HCT116 (cell line): ENCODE measurements around the gene PAX6. TPM values are rescaled to one million over a fixed set of nuclear protein-coding genes. Genes with fewer than 3 reads are reported as not detected.
A peak's percentile ranks its signal among the peaks of the same experiment; 100 is the strongest.

Experiments
- ATAC-seq: fragments of 200-7000 bp; cut with Tn5 transposase; 2 replicates; pipeline ENCODE4 v1.9.1; 2020; ENCODE audit warnings: mild to moderate bottlenecking, moderate library complexity
- BruUV-seq: library from RNA; stranded (reverse); fragments of 400-500 nt; replicated peaks from 2 replicates; lab custom pipeline; 2021; lab: Mats Ljungman, UMichigan
- CTCF ChIA-PET: fragments of 300-600 bp; sonication (Branson Sonifier 250); formaldehyde crosslinking; loops from one replicate; lab custom pipeline; 2021; ENCODE audit warnings: antibody characterized with exemption; lab: Charles Lee
- POLR2A ChIA-PET: fragments of 300-600, 350-600 bp; sonication (Branson Sonifier 250); formaldehyde crosslinking; loops from one replicate; lab custom pipeline; 2021; ENCODE audit warnings: antibody characterized with exemption; lab: Charles Lee
- RAD21 ChIA-PET, 2 experiments: fragments of 300-600 bp; sonication (Branson Sonifier 250); formaldehyde crosslinking; loops; one replicate each; lab custom pipeline; 2023; ENCODE audit warnings: low total read pairs in 2 of 2; ENCODE audit not compliant: uncharacterized antibody in 2 of 2, unreplicated experiment in 2 of 2, low non-redundant PET in 1 of 2; lab: Charles Lee
- DNase-seq: peaks from one replicate; pipeline ENCODE4 v3.0.0-alpha.2; 2010; ENCODE audit warnings: low read depth, low spot score
- H2AFZ ChIP-seq: fragments of 200-600 bp; shearing (Covaris generic), sonication (generic); 2 replicates; pipeline ENCODE4 v1.6.1; 2017; ENCODE audit warnings: low read depth, mixed run types, mixed read lengths, antibody characterized with exemption, low read length; ENCODE audit not compliant: poor library complexity, severe bottlenecking
- H3K27ac ChIP-seq: 2 replicates; pipeline ENCODE4 v1.5.1; 2012; ENCODE audit warnings: low read depth, low read length
- H3K27me3 ChIP-seq: fragments of 200-600 bp; sonication (generic); 2 replicates; pipeline ENCODE4 v1.6.1; 2016; ENCODE audit warnings: mixed run types, low read length, mixed read lengths; ENCODE audit not compliant: insufficient read depth
- H3K36me3 ChIP-seq, 2 experiments: fragments of 200-500 bp in 1 of 2; fragments of 200-600 bp in 1 of 2; sonication (Bioruptor generic) in 1 of 2; sonication (generic) in 1 of 2; 2 replicates each; pipeline versions ENCODE4 v1.5.1 to v1.6.1; 2014 to 2016; ENCODE audit warnings: low read length in 2 of 2, inconsistent platforms in 1 of 2, mixed read lengths in 1 of 2, mixed run types in 1 of 2; ENCODE audit not compliant: insufficient read depth in 2 of 2, control insufficient read depth in 1 of 2
- H3K4me1 ChIP-seq, 2 experiments: fragments of 200-600 bp in 1 of 2; sonication (generic) in 1 of 2; 2 replicates each; pipeline versions ENCODE4 v1.5.1 to v1.6.1; 2012 to 2017; ENCODE audit warnings: low read length in 2 of 2, inconsistent platforms in 1 of 2, mild to moderate bottlenecking in 1 of 2, mixed read lengths in 1 of 2, mixed run types in 1 of 2, moderate library complexity in 1 of 2; ENCODE audit not compliant: insufficient read depth in 2 of 2, control insufficient read depth in 1 of 2
- H3K4me2 ChIP-seq: fragments of 200-600 bp; sonication (generic); 2 replicates; pipeline ENCODE4 v1.6.1; 2017; ENCODE audit warnings: mixed run types, low read length, mixed read lengths
- H3K4me3 ChIP-seq, 2 experiments: fragments of 200-600 bp in 1 of 2; sonication (generic) in 1 of 2; replicated peaks in 1 of 2; 2 replicates each; pipeline ENCODE4 v1.5.1; 2011 to 2016; ENCODE audit warnings: low read length in 2 of 2, control low read depth in 1 of 2, low read depth in 1 of 2, mild to moderate bottlenecking in 1 of 2, mixed read lengths in 1 of 2, mixed run types in 1 of 2
- H3K79me2 ChIP-seq: fragments of 200-600 bp; sonication (generic); 2 replicates; pipeline ENCODE4 v1.6.1; 2017; ENCODE audit warnings: mild to moderate bottlenecking, mixed run types, low read length, moderate library complexity, mixed read lengths; ENCODE audit not compliant: insufficient read depth
- H3K9ac ChIP-seq: fragments of 200-600 bp; sonication (generic); 2 replicates; pipeline ENCODE4 v1.6.1; 2016; ENCODE audit warnings: low read length, mixed read lengths
- H3K9me2 ChIP-seq: fragments of 200-600 bp; sonication (generic), shearing (Covaris generic); 2 replicates; pipeline ENCODE4 v1.6.1; 2017; ENCODE audit warnings: mixed run types, mild to moderate bottlenecking, moderate library complexity; ENCODE audit not compliant: insufficient read depth
- H3K9me3 ChIP-seq, 2 experiments: fragments of 200-500 bp in 1 of 2; fragments of 200-600 bp in 1 of 2; sonication (Bioruptor generic) in 1 of 2; sonication (generic) in 1 of 2; 2 replicates each; pipeline ENCODE4 v1.6.1; 2014 to 2017; ENCODE audit warnings: low read length in 2 of 2, mixed read lengths in 2 of 2, inconsistent platforms in 1 of 2, low read depth in 1 of 2, mild to moderate bottlenecking in 1 of 2, mixed run types in 1 of 2, moderate library complexity in 1 of 2; ENCODE audit not compliant: control insufficient read depth in 1 of 2, insufficient read depth in 1 of 2
- H4K20me1 ChIP-seq: fragments of 200-600 bp; sonication (generic), shearing (Covaris generic); 2 replicates; pipeline ENCODE4 v1.6.1; 2017; ENCODE audit warnings: mixed run types, mild to moderate bottlenecking, moderate library complexity; ENCODE audit not compliant: insufficient read depth
- ATF3 ChIP-seq: IDR thresholded peaks from 2 replicates; pipeline ENCODE4 v1.6.1; 2012
- CBX3 ChIP-seq: IDR thresholded peaks from 2 replicates; pipeline ENCODE4 v1.6.1; 2012; ENCODE audit warnings: low read depth
- CEBPB ChIP-seq: IDR thresholded peaks from 2 replicates; pipeline ENCODE4 v1.6.1; 2012; ENCODE audit warnings: low read depth
- ELF1 ChIP-seq: IDR thresholded peaks from 2 replicates; pipeline ENCODE4 v1.6.1; 2012; ENCODE audit warnings: low read depth, borderline replicate concordance
- POLR2A ChIP-seq: IDR thresholded peaks from 2 replicates; pipeline ENCODE4 v1.7.0; 2011; ENCODE audit warnings: borderline replicate concordance; ENCODE audit not compliant: insufficient read depth, insufficient read length; ENCODE audit errors: extremely low read depth
- RAD21 ChIP-seq: IDR thresholded peaks from 2 replicates; pipeline ENCODE4 v1.6.1; 2012; ENCODE audit warnings: low read depth, mild to moderate bottlenecking
- SIN3A ChIP-seq: IDR thresholded peaks from 2 replicates; pipeline ENCODE4 v1.6.1; 2012; ENCODE audit warnings: low read depth
- SRF ChIP-seq: IDR thresholded peaks from 2 replicates; pipeline ENCODE4 v1.6.1; 2012; ENCODE audit warnings: low read depth
- TCF7L2 ChIP-seq: IDR thresholded peaks from 2 replicates; pipeline ENCODE4 v1.7.0; 2011; ENCODE audit warnings: borderline replicate concordance, inconsistent platforms; ENCODE audit not compliant: insufficient read depth, insufficient read length; ENCODE audit errors: extremely low read depth
- ZBTB33 ChIP-seq: IDR thresholded peaks from 2 replicates; pipeline ENCODE4 v1.6.1; 2011; ENCODE audit warnings: mild to moderate bottlenecking, low read length, moderate library complexity; ENCODE audit not compliant: insufficient replicate concordance; ENCODE audit errors: extremely low read depth
- ZNF274 ChIP-seq: fragments of 200-500 bp; sonication (Bioruptor generic); IDR thresholded peaks from 2 replicates; pipeline ENCODE4 v1.6.1; 2014; ENCODE audit warnings: mild to moderate bottlenecking, low read depth, low read length, inconsistent platforms
- intact Hi-C: fragments of 100-400 bp; cut with micrococcal nuclease; formaldehyde crosslinking; loops from 2 replicates; pipeline ENCODE4 v1.10.0; 2022
- total RNA-seq: library from RNA; stranded (reverse); gene quantifications from one replicate; pipeline ENCODE4 v1.2.1, GENCODE V29; 2021; ENCODE audit not compliant: unreplicated experiment
- TF ChIP-seq, protein P1 (sequence below), 3 experiments: fragments of 200-600 bp in 1 of 3; sonication (generic) in 1 of 3; IDR thresholded peaks in 2 of 3; conservative IDR thresholded peaks in 1 of 3; 2 replicates each; pipeline ENCODE4 v1.5.1; 2012 to 2017; ENCODE audit warnings: low read depth in 2 of 3, low read length in 2 of 3, antibody characterized with exemption in 1 of 3, borderline replicate concordance in 1 of 3, control low read depth in 1 of 3, mild to moderate bottlenecking in 1 of 3, mixed read lengths in 1 of 3, mixed run types in 1 of 3, moderate library complexity in 1 of 3; ENCODE audit not compliant: insufficient read depth in 1 of 3

Gene PAX6
- total RNA-seq, 1 experiment from 2014 or later = 5.3 TPM

GRCh38 chr11:31818425-31818755 is 7.3 kb upstream of the PAX6 start:
- Histone ChIP-seq H3K4me1 (peaks cover 0 to 6% of the 10 kb centered on the region in 2 experiments; a peak in 1 of 4 replicates), H3K27ac (no peak overlapping the region), H3K4me3 (no peak overlapping the region), H3K9me2 (no peaks in the 10 kb centered on the region), H3K4me2 (peak overlapping the region; percentile 76; the same call in 1 of the 2 replicates), H3K27me3 (no peaks in the 10 kb centered on the region), H3K9me3 (no peaks in the 10 kb centered on the region), H3K9ac (no peak overlapping the region), H3K36me3 (no peaks in the 10 kb centered on the region), H2AFZ (no peak overlapping the region), H4K20me1 (no peaks in the 10 kb centered on the region)
- no TSS peak for BruUV-seq
- CTCF ChIA-PET = no interaction called here
- no peak for DNase-seq
- POLR2A ChIA-PET = no interaction called here
- no peak for ATAC-seq
- RAD21 ChIA-PET = no interaction called here
- intact Hi-C loops = no loop called here
- no peak for TF ChIP-seq CEBPB
- TF ChIP-seq SRF = no peak
- TF ChIP-seq ATF3 = no peak
- TF ChIP-seq, all 23 proteins: peak for 0
- no peaks in the 10 kb centered on the region for H3K79me2 ChIP-seq

DNA sequence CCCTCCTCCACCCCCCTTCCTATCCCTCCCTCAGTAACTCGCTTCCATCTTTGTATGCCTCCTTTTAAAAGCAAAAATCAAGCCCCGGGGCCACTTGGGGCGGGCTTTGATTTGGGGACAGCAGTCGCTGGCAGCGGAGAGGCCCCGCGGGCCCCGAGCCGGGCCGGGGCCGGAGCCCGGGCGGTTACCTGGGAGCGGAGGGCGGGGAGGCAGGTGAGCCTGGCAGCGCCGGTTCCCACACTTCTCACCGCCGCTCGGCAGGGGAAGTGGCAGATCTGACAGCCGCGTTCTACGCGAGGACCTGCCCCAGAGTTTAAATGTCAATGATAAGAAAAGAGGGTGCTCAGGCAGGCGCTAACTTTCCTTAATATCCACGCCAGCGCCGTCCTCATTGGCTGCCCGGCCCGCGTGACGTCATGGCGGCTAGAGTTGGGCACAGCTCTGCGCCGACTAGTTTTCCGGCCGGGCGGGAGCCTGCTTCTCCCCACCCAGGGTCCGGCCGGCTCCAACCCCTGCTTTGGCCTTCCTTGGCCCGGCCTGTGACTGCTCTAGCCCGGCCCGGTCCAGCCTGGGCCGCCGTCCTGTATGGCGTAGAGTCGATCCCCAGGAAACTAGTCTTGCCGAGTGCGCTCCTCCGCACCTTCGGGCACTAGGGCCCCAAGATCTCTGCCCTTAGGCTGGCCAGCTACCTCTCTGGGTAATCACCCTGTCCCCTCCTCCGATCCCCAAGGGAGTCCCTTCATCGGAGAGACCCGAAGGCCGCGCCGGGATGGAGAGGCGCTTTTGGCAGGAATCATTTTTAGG is 6.7 kb upstream of the PAX6 start:
- ATAC-seq (peak; percentile 78), DNase-seq (no peak)
- no peaks in the 10 kb centered on the region for H4K20me1 ChIP-seq
- peak overlapping the region; percentile 48 to 58 for H3K4me3 ChIP-seq
- no peaks in the 10 kb centered on the region for H3K79me2 ChIP-seq
- peak overlapping the region; percentile 20; the same call in 1 of the 2 replicates for H3K9ac ChIP-seq
- H3K36me3 ChIP-seq = no peaks in the 10 kb centered on the region
- BruUV-seq = no TSS peak
- peak overlapping the region; percentile 78 for H2AFZ ChIP-seq
- no peaks in the 10 kb centered on the region for H3K9me2 ChIP-seq
- ChIA-PET CTCF (no interaction called here), RAD21 (no interaction called here), POLR2A (no interaction called here)
- intact Hi-C loops = no loop called here
- peak overlapping the region; percentile 76 for H3K4me2 ChIP-seq
- peaks cover 0 to 6% of the 10 kb centered on the region in 2 experiments; a peak in 1 of 4 replicates for H3K4me1 ChIP-seq
- no peaks in the 10 kb centered on the region for H3K9me3 ChIP-seq
- H3K27ac ChIP-seq = no peak overlapping the region
- no peaks in the 10 kb centered on the region for H3K27me3 ChIP-seq
- no peak for TF ChIP-seq POLR2A
- TF ChIP-seq CBX3 = no peak
- no peak for TF ChIP-seq ATF3
- TF ChIP-seq SRF = no peak
- TF ChIP-seq TCF7L2 = no peak
- TF ChIP-seq ZBTB33 = no peak
- TF ChIP-seq RAD21 = no peak
- no peak for TF ChIP-seq ZNF274
- TF ChIP-seq ELF1 = no peak
- no peak for TF ChIP-seq SIN3A
- TF ChIP-seq, protein P1, sequence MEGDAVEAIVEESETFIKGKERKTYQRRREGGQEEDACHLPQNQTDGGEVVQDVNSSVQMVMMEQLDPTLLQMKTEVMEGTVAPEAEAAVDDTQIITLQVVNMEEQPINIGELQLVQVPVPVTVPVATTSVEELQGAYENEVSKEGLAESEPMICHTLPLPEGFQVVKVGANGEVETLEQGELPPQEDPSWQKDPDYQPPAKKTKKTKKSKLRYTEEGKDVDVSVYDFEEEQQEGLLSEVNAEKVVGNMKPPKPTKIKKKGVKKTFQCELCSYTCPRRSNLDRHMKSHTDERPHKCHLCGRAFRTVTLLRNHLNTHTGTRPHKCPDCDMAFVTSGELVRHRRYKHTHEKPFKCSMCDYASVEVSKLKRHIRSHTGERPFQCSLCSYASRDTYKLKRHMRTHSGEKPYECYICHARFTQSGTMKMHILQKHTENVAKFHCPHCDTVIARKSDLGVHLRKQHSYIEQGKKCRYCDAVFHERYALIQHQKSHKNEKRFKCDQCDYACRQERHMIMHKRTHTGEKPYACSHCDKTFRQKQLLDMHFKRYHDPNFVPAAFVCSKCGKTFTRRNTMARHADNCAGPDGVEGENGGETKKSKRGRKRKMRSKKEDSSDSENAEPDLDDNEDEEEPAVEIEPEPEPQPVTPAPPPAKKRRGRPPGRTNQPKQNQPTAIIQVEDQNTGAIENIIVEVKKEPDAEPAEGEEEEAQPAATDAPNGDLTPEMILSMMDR (IDR thresholded peaks at IDR 0.05 in 2 of 3, conservative IDR thresholded peaks at IDR 0.05 in 1 of 3; ENCODE audit: borderline replicate concordance in 1 of 3, insufficient read depth in 1 of 3, low read depth in 2 of 3, low read length in 2 of 3) = no peak
